GM12878 (cell line): ENCODE data around the gene SPI1. TPM values are rescaled to one million over a fixed set of nuclear protein-coding genes. Genes with fewer than 3 reads are reported as not detected.

Source experiments
- ATF2 ChIP-seq: IDR thresholded peaks from 2 replicates; pipeline ENCODE4 v1.6.1; 2012; ENCODE audit warnings: low read length, inconsistent platforms
- BHLHE40 ChIP-seq, 2 experiments: fragments of 450-650 bp in 1 of 2; IDR thresholded peaks; 2 replicates each; pipeline ENCODE4 v1.6.1; 2011 to 2017; ENCODE audit warnings: low read depth in 2 of 2, borderline replicate concordance in 1 of 2, improper control_type of control experiment in 1 of 2, low read length in 1 of 2, mild to moderate bottlenecking in 1 of 2
- CEBPB ChIP-seq, 2 experiments: fragments of 150-350 bp in 1 of 2; IDR thresholded peaks; 2 replicates each; pipeline ENCODE4 v1.6.1; 2012 to 2014; ENCODE audit warnings: low read depth in 2 of 2, low read length in 2 of 2, borderline replicate concordance in 1 of 2, inconsistent platforms in 1 of 2
- E2F8 ChIP-seq: fragments of 450-650 bp; IDR thresholded peaks from 2 replicates; pipeline ENCODE4 v1.6.1; 2018; ENCODE audit warnings: mild to moderate bottlenecking, low read depth, moderate library complexity; ENCODE audit not compliant: partially characterized antibody
- EGR1 ChIP-seq, 2 experiments: IDR thresholded peaks; 1 replicate in 1 of 2; 2 replicates in 1 of 2; pipeline ENCODE4 v1.6.1; 2011 to 2012; ENCODE audit warnings: low read depth in 2 of 2, low read length in 2 of 2, borderline replicate concordance in 1 of 2, mild to moderate bottlenecking in 1 of 2, moderate library complexity in 1 of 2
- FOS ChIP-seq: IDR thresholded peaks from 3 replicates; pipeline ENCODE4 v1.6.1; 2011; ENCODE audit warnings: borderline replicate concordance; ENCODE audit not compliant: insufficient read length; ENCODE audit errors: extremely low read depth
- HDGF ChIP-seq: fragments of 450-650 bp; IDR thresholded peaks from 2 replicates; pipeline ENCODE4 v1.6.1; 2016; ENCODE audit warnings: antibody characterized with exemption
- NFIC ChIP-seq: IDR thresholded peaks from 2 replicates; pipeline ENCODE4 v1.6.1; 2012; ENCODE audit warnings: low read depth, mild to moderate bottlenecking, inconsistent platforms, low read length, moderate library complexity
- NFXL1 ChIP-seq: fragments of 450-650 bp; IDR thresholded peaks from 2 replicates; pipeline ENCODE4 v1.6.1; 2017; ENCODE audit warnings: antibody characterized with exemption, mild to moderate bottlenecking, borderline replicate concordance
- NR2F1 ChIP-seq: fragments of 450-650 bp; conservative IDR thresholded peaks from 2 replicates; pipeline ENCODE4 v1.6.1; 2017; ENCODE audit warnings: mild to moderate bottlenecking
- POLR2A ChIP-seq: IDR thresholded peaks from 2 replicates; pipeline ENCODE4 v1.6.1; 2011; ENCODE audit warnings: low read depth, mild to moderate bottlenecking, low read length
- POLR2AphosphoS5 ChIP-seq: IDR thresholded peaks from 2 replicates; pipeline ENCODE4 v1.6.1; 2011; ENCODE audit warnings: mild to moderate bottlenecking, low read length, inconsistent platforms
- PRDM15 ChIP-seq: fragments of 450-650 bp; formaldehyde crosslinking; IDR thresholded peaks from 2 replicates; pipeline ENCODE4 v1.4.0; 2020; ENCODE audit warnings: mild to moderate bottlenecking, moderate library complexity
- RELA ChIP-seq: fragments of 450-650 bp; IDR thresholded peaks from 2 replicates; pipeline ENCODE4 v1.8.0; 2014; ENCODE audit warnings: borderline replicate concordance; ENCODE audit not compliant: partially characterized antibody
- RFX5 ChIP-seq: IDR thresholded peaks from 2 replicates; pipeline ENCODE4 v1.6.1; 2011; ENCODE audit warnings: low read depth, low read length, improper control_type of control experiment
- SMAD5 ChIP-seq: IDR thresholded peaks from 2 replicates; pipeline ENCODE4 v1.6.1; 2016; ENCODE audit warnings: antibody characterized with exemption, low read depth
- SUPT20H ChIP-seq: IDR thresholded peaks from 2 replicates; pipeline ENCODE4 v1.6.1; 2011; ENCODE audit warnings: low read depth, mild to moderate bottlenecking, low read length, moderate library complexity, borderline replicate concordance; ENCODE audit not compliant: control insufficient read depth
- TARDBP ChIP-seq: IDR thresholded peaks from 2 replicates; pipeline ENCODE4 v1.6.1; 2016; ENCODE audit warnings: borderline replicate concordance
- TCF3 ChIP-seq: IDR thresholded peaks from 2 replicates; pipeline ENCODE4 v1.6.1; 2012; ENCODE audit warnings: low read depth, mild to moderate bottlenecking, low read length, borderline replicate concordance; ENCODE audit not compliant: insufficient read depth
- ZNF622 ChIP-seq: fragments of 450-650 bp; IDR thresholded peaks from 2 replicates; pipeline ENCODE4 v1.6.1; 2017; ENCODE audit warnings: mild to moderate bottlenecking, inconsistent platforms
- polyA plus RNA-seq, 11 experiments: library from polyadenylated mRNA; depleted of rRNA in 4 of 11; unstranded in 6 of 11; stranded (reverse) in 5 of 11; fragments of >200 nt; fragmentation: Nextera tagmentation in 4 of 11; fragmentation: Illumina TruSeq in 1 of 11; extraction: Ambion mirVana in 4 of 11; extraction: Trizol in 1 of 11; gene quantifications; 1 replicate in 1 of 11; 2 replicates in 10 of 11; pipeline versions ENCODE4 v1.2.1 to v1.2.3, GENCODE V29; 2011 to 2016; ENCODE audit warnings: inconsistent platforms in 2 of 11, missing spikeins in 2 of 11, low read depth in 1 of 11
- total RNA-seq, 4 experiments: library from RNA; depleted of rRNA in 3 of 4; stranded (reverse); fragments of >200 nt in 3 of 4; fragmentation: Illumina TruSeq in 1 of 4; extraction: Trizol in 1 of 4; gene quantifications; 2 replicates each; pipeline versions ENCODE4 v1.2.1 to v1.2.3, GENCODE V29; 2013 to 2021

Gene SPI1
- total and polyA plus RNA-seq, 10 of the 15 experiments (the other 5 are each of a cell fraction or from before 2014, with no cell fraction given), result 0.05 to 31.1 (median 9.7) TPM

GRCh38 chr11:47399860-47400767, 21.8 kb upstream of the SPI1 start (continued):
- TF ChIP-seq TARDBP (0 out of 2 replicates have a peak, but pooled peaks have one; percentile 42), SMAD5 (no peak), ATF2 (no peak), TCF3 (no peak), BHLHE40 (IDR thresholded peaks at IDR 0.05; ENCODE audit: borderline replicate concordance in 1 of 2, low read depth in 2 of 2, low read length in 1 of 2) (0 out of 4 replicates have a peak, but pooled peaks of 1 of the 2 experiments have one; percentile 29), EGR1 (IDR thresholded peaks at IDR 0.05; ENCODE audit: borderline replicate concordance in 1 of 2, low read depth in 2 of 2, low read length in 2 of 2) (peak in 1 of 2 experiments; percentile 60; a peak in 2 of 3 replicates), PRDM15 (no peak), SUPT20H (no peak), POLR2A (peak; percentile 78), ZNF622 (no peak), POLR2AphosphoS5 (no peak; the same call in 1 of the 2 replicates), HDGF (no peak), E2F8 (no peak), FOS (no peak), CEBPB (IDR thresholded peaks at IDR 0.05; ENCODE audit: borderline replicate concordance in 1 of 2, low read depth in 2 of 2, low read length in 2 of 2) (no peak), NFXL1 (no peak), NR2F1 (no peak), RELA (no peak), RFX5 (no peak), NFIC (no peak)
